PFSK-1 (cell line): ENCODE data around the gene GPR137C. TPM values are rescaled to one million over a fixed set of nuclear protein-coding genes. Genes with fewer than 3 reads are reported as not detected.

ENCODE experiments used
- FOXP2 ChIP-seq: optimal IDR thresholded peaks from 2 replicates; pipeline ENCODE3; 2011; ENCODE audit warnings: borderline replicate concordance, control low read depth, inconsistent platforms; ENCODE audit not compliant: insufficient read depth; ENCODE audit errors: extremely low read length, extremely low read depth
- POLR2AphosphoS5 ChIP-seq: IDR thresholded peaks from 2 replicates; pipeline ENCODE4 v1.6.1; 2012; ENCODE audit warnings: low read depth, mild to moderate bottlenecking, control low read depth, low read length, moderate library complexity
- SIN3A ChIP-seq: IDR thresholded peaks from 2 replicates; pipeline ENCODE4 v1.6.1; 2012; ENCODE audit warnings: mild to moderate bottlenecking, low read length, moderate library complexity, borderline replicate concordance; ENCODE audit not compliant: insufficient read depth
- TAF1 ChIP-seq: IDR thresholded peaks from 2 replicates; pipeline ENCODE4 v1.6.1; 2012; ENCODE audit warnings: low read length, control low read depth, borderline replicate concordance; ENCODE audit not compliant: insufficient read depth
- polyA plus RNA-seq: library from polyadenylated mRNA; unstranded; fragments of >200 nt; gene quantifications from one replicate; pipeline ENCODE4 v1.2.1, GENCODE V29; 2012; ENCODE audit warnings: low read depth, missing spikeins; ENCODE audit not compliant: insufficient read length
- TF ChIP-seq, protein P1 (sequence below), 2 experiments: IDR thresholded peaks; 2 replicates each; pipeline versions ENCODE4 v1.6.1 to v1.8.0; 2011 to 2012; ENCODE audit warnings: low read depth in 2 of 2, low read length in 2 of 2, control low read depth in 1 of 2, inconsistent platforms in 1 of 2, mild to moderate bottlenecking in 1 of 2, moderate library complexity in 1 of 2; ENCODE audit not compliant: insufficient read depth in 1 of 2

Gene GPR137C, protein sequence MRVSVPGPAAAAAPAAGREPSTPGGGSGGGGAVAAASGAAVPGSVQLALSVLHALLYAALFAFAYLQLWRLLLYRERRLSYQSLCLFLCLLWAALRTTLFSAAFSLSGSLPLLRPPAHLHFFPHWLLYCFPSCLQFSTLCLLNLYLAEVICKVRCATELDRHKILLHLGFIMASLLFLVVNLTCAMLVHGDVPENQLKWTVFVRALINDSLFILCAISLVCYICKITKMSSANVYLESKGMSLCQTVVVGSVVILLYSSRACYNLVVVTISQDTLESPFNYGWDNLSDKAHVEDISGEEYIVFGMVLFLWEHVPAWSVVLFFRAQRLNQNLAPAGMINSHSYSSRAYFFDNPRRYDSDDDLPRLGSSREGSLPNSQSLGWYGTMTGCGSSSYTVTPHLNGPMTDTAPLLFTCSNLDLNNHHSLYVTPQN
- polyA plus RNA-seq, result 0.31 TPM

GRCh38 chr14:52552063-52552988 lies at the start of gene GPR137C, which contains the start of gene TXNDC16:
Gene GPR137C, plus strand, starts transcription at chr14:52552836. Its CDS starts 312 bp downstream, at chr14:52553148.
Gene TXNDC16, minus strand, starts transcription at chr14:52552505. Its CDS starts 8,948 bp downstream, at chr14:52543557.
- TF ChIP-seq, protein P1, sequence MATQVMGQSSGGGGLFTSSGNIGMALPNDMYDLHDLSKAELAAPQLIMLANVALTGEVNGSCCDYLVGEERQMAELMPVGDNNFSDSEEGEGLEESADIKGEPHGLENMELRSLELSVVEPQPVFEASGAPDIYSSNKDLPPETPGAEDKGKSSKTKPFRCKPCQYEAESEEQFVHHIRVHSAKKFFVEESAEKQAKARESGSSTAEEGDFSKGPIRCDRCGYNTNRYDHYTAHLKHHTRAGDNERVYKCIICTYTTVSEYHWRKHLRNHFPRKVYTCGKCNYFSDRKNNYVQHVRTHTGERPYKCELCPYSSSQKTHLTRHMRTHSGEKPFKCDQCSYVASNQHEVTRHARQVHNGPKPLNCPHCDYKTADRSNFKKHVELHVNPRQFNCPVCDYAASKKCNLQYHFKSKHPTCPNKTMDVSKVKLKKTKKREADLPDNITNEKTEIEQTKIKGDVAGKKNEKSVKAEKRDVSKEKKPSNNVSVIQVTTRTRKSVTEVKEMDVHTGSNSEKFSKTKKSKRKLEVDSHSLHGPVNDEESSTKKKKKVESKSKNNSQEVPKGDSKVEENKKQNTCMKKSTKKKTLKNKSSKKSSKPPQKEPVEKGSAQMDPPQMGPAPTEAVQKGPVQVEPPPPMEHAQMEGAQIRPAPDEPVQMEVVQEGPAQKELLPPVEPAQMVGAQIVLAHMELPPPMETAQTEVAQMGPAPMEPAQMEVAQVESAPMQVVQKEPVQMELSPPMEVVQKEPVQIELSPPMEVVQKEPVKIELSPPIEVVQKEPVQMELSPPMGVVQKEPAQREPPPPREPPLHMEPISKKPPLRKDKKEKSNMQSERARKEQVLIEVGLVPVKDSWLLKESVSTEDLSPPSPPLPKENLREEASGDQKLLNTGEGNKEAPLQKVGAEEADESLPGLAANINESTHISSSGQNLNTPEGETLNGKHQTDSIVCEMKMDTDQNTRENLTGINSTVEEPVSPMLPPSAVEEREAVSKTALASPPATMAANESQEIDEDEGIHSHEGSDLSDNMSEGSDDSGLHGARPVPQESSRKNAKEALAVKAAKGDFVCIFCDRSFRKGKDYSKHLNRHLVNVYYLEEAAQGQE (IDR thresholded peaks at IDR 0.05; ENCODE audit: insufficient read depth in 1 of 2, low read depth in 2 of 2, low read length in 2 of 2), result no peak
- TF ChIP-seq POLR2AphosphoS5 (no peak), TAF1 (0 out of 2 replicates have a peak, but pooled peaks have one; percentile 53), SIN3A (peak; percentile 75; the same call in 1 of the 2 replicates), FOXP2 (peak; percentile 53)

DNA sequence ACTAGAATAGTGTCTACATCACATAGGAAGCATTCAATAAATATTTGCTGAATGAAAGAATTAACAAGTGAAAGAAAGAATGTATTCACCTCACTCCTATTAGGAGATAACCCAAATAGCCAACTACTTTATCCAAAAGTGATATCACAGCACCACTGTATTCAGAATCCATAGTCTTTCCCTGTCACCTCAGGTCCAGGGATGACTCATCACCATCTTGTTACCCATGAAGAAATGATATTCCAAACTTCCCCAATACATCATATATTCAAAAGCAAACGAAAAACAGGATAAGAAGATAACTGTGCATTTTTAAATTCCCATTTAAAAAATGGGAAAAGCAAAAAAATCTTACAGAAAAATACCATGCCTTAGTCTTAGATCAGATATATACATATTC lies 39.4 kb upstream of the GPR137C start:
- TF ChIP-seq, protein P1 (IDR thresholded peaks at IDR 0.05; ENCODE audit: insufficient read depth in 1 of 2, low read depth in 2 of 2, low read length in 2 of 2), result no peak
- TF ChIP-seq TAF1 (no peak), POLR2AphosphoS5 (no peak)

DNA sequence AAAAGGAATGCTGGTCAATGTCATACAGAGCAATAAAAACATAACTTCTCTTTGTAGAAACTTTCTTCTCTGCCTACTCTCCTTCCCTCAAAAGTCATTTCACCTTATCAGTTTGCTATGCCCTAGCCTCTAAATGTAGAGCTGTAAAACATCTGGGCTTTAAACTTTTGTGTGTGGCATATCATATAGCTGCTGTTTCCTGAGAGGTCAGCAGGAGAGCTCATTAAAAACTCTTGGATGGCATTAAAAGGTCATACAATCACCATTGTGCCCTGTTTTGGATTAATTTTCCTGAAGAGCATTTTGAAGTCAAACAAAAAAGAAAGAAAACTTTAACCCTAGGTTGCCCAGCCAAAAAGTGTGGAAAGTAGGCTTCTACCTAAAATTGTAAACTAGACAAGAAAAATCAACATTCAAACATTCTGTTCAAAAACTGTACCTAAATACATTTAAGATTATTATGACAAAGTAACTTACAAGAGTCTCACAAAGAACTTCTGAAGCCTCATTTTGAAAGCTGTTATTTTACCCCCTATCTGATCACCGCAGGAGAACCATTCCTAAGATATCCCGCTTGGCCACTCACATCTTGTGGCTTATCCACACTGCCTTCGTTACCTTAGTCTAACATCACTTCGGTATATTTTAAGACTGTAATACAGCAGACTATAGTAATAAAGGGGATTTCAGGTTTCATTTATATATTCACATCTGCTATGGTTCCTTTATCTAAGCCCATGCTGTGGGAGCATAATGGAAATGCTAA lies 38.4 kb upstream of the GPR137C start:
- TF ChIP-seq FOXP2, result no peak
- TF ChIP-seq TAF1, result no peak

DNA sequence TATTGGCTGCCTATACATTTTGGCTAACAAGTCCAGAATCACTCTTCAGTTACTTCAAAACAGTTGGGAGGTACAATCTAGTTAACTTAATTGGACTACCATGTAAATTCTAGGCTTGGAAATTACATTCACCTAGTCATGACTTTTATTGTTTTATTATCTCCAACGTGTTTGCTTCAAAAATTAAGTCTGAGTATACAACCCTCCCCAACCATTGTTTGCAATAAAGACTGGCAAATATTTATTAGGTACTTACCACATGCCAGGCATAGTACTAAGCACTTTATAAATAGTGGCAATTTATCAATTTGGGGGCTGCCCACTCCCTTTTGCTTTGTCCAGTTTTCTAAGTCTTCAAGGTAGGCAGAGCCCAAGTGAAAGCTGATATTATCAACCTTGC lies 30.6 kb upstream of the GPR137C start:
- TF ChIP-seq SIN3A (no peak), TAF1 (no peak), FOXP2 (no peak), POLR2AphosphoS5 (no peak)
- TF ChIP-seq, protein P1 (IDR thresholded peaks at IDR 0.05; ENCODE audit: insufficient read depth in 1 of 2, low read depth in 2 of 2, low read length in 2 of 2), result no peak

DNA sequence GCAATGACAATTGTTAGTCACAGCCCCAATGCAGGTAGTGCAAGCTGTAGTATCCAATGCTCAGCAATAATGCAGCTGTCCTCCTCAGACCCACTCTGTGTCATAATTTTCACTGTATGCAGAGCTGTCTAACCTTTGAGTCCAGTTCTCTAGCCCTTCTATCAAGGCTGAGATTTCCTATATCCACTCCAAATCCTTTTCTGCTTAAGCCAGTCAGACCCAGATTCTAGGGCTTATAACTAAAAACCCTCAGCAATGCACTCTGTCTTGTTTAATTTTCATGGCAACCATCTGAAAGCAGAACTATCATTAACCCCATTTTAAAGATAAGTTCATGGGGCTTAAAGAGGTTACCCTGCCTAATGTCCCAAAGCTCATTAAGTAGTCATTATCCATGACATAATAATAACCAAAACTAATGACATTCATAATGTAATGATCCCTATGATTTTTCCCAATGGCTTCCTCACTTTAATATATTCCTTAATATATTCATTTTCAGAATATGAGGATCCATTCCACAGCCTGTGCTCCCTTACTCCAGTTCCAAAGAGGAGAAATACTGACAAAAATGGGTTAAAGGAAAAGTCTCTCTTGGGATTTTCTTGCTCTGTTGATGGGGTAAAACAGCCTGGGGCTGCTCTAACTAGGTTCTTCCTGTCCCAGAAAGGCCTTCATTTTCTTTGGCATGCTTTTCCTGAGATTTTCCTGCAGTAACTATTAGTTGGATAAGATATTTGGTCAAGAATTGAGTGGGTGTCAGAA lies 29.9 kb upstream of the GPR137C start:
- no peak for TF ChIP-seq SIN3A
- TF ChIP-seq POLR2AphosphoS5, result no peak
- TF ChIP-seq TAF1, result no peak
- TF ChIP-seq FOXP2, result no peak
- TF ChIP-seq, protein P1 (IDR thresholded peaks at IDR 0.05; ENCODE audit: insufficient read depth in 1 of 2, low read depth in 2 of 2, low read length in 2 of 2), result no peak
